ENCODE measurements around the gene LAMA4.

LAMA4 gene

GRCh38 chr6:112066606-112067005, 187.8 kb downstream of the LAMA4 start:
- 92 to 93% methylated on average over 3 of the region's 3 CpGs for WGBS, 2 experiments
- no peaks in the 10 kb centered on the region for H3K27me3 ChIP-seq (ENCODE audit: control insufficient read depth, insufficient read depth, low read length, poor library complexity, severe bottlenecking)
- no peaks in the 10 kb centered on the region for H3K9me3 ChIP-seq (ENCODE audit: control insufficient read depth, low read length)
- no peaks in the 10 kb centered on the region for H3K4me1 ChIP-seq (ENCODE audit: control insufficient read depth, insufficient read depth, low read length)
- H3K27ac ChIP-seq (ENCODE audit: insufficient read depth, low read depth, low read length, poor library complexity, severe bottlenecking), result no peak overlapping the region
- no peaks in the 10 kb centered on the region for H3K36me3 ChIP-seq (ENCODE audit: control insufficient read depth, insufficient read depth, low read length)
- H3K4me3 ChIP-seq (ENCODE audit: insufficient read depth, low read depth, low read length), result no peak overlapping the region

GRCh38 chr6:112065426-112065986, 188.9 kb downstream of the LAMA4 start:
- no peaks in the 10 kb centered on the region for H3K4me1 ChIP-seq (ENCODE audit: control insufficient read depth, insufficient read depth, low read length)
- no peak overlapping the region for H3K4me3 ChIP-seq (ENCODE audit: insufficient read depth, low read depth, low read length)
- no peak overlapping the region for H3K27ac ChIP-seq (ENCODE audit: insufficient read depth, low read depth, low read length, poor library complexity, severe bottlenecking)
- no peaks in the 10 kb centered on the region for H3K36me3 ChIP-seq (ENCODE audit: control insufficient read depth, insufficient read depth, low read length)
- WGBS, 2 experiments, result 74 to 76% methylated on average over 6 of the region's 6 CpGs
- H3K27me3 ChIP-seq (ENCODE audit: control insufficient read depth, insufficient read depth, low read length, poor library complexity, severe bottlenecking), result no peaks in the 10 kb centered on the region
- no peaks in the 10 kb centered on the region for H3K9me3 ChIP-seq (ENCODE audit: control insufficient read depth, low read length)

- Histone ChIP-seq H3K4me1 (ENCODE audit: control insufficient read depth, insufficient read depth, low read length) (no peaks in the 10 kb centered on the region), H3K4me3 (ENCODE audit: insufficient read depth, low read depth, low read length) (no peak overlapping the region), H3K27me3 (ENCODE audit: control insufficient read depth, insufficient read depth, low read length, poor library complexity, severe bottlenecking) (no peaks in the 10 kb centered on the region), H3K36me3 (ENCODE audit: control insufficient read depth, insufficient read depth, low read length) (no peaks in the 10 kb centered on the region), H3K27ac (ENCODE audit: insufficient read depth, low read depth, low read length, poor library complexity, severe bottlenecking) (no peak overlapping the region), H3K9me3 (ENCODE audit: control insufficient read depth, low read length) (no peaks in the 10 kb centered on the region)
- 86 to 97% methylated on average over 2 to 3 of the region's 3 CpGs for WGBS, 2 experiments
Observed at GRCh38 chr6:112062966-112063365, 191.4 kb downstream of the LAMA4 start.

- Histone ChIP-seq H3K27ac (ENCODE audit: insufficient read depth, low read depth, low read length, poor library complexity, severe bottlenecking) (no peak overlapping the region), H3K4me3 (ENCODE audit: insufficient read depth, low read depth, low read length) (no peak overlapping the region), H3K27me3 (ENCODE audit: control insufficient read depth, insufficient read depth, low read length, poor library complexity, severe bottlenecking) (no peaks in the 10 kb centered on the region), H3K36me3 (ENCODE audit: control insufficient read depth, insufficient read depth, low read length) (no peaks in the 10 kb centered on the region), H3K9me3 (ENCODE audit: control insufficient read depth, low read length) (no peaks in the 10 kb centered on the region), H3K4me1 (ENCODE audit: control insufficient read depth, insufficient read depth, low read length) (no peaks in the 10 kb centered on the region)
- WGBS, 2 experiments, result 95 to 98% methylated on average over 4 of the region's 4 CpGs
Observed at GRCh38 chr6:112061605-112062004, 192.8 kb downstream of the LAMA4 start.

Measured in ectodermal cell (in vitro differentiated cells).